Dermis blood vessel endothelial cell (primary cell): Measurements from ENCODE around the gene FOXC1. TPM values are rescaled to one million over a fixed set of nuclear protein-coding genes. Genes with fewer than 3 reads are reported as not detected.

Experiments
- DNase-seq: peaks from one replicate; pipeline ENCODE4 v3.0.0; 2010
- total RNA-seq: library from RNA; depleted of rRNA; stranded (reverse); fragments of >200 nt; gene quantifications from 2 replicates; pipeline ENCODE4 v1.2.3, GENCODE V29; 2014

FOXC1 gene
- total RNA-seq, 1 donor from 2014 or later: 8.3 TPM

- peak; percentile 74 for DNase-seq
Observed at GRCh38 chr6:1624851-1625781, 15.4 kb downstream of the FOXC1 start.

GRCh38 chr6:1625794-1626435 lies 16.2 kb downstream of the FOXC1 start:
- no peak for DNase-seq

- DNase-seq: no peak
Observed at GRCh38 chr6:1626481-1626880, 16.8 kb downstream of the FOXC1 start.

DNA sequence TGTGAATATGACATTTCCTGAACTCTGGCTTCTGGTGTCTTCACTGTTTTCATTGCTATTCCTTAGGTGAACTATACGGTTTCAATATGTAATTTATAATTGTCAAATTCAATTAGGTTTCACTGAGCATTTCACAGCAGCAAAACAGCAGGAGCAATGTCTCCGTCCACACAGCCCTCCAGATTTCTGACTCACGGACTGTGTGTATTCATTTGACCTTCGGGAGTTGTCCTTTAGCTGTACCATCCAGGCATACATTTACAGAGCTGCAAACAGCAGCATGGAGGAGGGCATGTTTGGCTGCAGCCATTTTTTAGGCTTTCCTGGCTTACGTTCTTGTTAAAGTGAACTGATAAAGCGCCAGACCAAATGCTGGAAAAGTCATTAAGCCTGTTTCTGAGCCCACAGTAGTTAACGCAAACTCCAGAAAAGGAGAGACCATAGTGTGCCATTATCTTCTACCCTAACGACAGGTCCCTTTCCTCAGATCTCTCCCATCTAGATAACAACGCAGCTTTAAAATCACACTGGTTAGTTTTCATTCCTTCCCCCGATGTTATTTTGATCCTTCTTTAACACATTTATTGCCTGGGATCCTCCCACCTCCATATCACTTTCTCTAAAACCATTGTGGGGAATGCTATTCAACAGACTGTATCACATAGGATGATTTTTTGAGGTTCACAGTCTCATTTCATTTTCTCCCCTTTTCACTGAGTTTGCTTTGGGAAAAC lies 18.3 kb downstream of the FOXC1 start:
- no peak for DNase-seq

DNA sequence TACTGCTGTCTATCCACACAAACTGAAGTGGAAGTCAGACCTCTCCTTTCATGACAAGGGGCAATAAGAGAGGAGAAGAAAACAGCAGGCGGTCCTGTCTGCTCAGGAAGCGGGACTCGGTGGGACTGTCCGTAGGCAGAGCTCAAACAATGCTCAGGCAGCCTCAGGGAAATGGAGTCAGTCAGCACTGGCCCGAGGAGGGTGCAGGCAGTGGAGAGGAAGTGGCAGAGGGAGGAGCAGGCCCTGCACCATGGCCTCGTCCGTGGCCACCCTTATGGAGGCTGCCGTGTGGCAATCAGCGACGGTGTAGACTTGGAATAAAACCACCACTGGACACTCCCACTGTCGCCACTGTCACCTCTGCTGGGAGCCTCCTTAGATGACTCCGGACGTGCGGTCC lies 19.6 kb downstream of the FOXC1 start:
- DNase-seq: no peak

GRCh38 chr6:1630212-1630770 lies 20.6 kb downstream of the FOXC1 start:
- DNase-seq: no peak

GRCh38 chr6:1630771-1631217 lies 21.1 kb downstream of the FOXC1 start:
- DNase-seq: peak; percentile 44

DNA sequence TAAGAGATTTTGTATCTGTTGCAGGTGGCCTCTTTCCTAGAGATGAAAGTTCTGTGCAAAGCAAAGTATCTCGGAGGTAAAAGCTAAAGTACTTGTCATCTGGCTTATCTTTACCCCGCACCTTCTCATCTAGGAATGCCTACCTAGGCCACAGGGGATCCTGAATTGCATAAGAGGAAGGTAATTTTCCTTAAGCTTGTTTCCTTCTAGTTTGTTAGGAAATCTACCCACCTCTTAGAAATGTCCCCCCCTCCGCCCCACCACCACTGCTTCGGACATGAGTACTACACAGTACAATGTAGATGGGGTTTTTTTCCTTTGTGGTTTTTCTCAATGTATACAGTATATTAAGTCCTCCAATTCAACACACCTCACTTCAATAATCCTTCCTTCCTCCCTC lies 21.5 kb downstream of the FOXC1 start:
- DNase-seq: no peak

DNA sequence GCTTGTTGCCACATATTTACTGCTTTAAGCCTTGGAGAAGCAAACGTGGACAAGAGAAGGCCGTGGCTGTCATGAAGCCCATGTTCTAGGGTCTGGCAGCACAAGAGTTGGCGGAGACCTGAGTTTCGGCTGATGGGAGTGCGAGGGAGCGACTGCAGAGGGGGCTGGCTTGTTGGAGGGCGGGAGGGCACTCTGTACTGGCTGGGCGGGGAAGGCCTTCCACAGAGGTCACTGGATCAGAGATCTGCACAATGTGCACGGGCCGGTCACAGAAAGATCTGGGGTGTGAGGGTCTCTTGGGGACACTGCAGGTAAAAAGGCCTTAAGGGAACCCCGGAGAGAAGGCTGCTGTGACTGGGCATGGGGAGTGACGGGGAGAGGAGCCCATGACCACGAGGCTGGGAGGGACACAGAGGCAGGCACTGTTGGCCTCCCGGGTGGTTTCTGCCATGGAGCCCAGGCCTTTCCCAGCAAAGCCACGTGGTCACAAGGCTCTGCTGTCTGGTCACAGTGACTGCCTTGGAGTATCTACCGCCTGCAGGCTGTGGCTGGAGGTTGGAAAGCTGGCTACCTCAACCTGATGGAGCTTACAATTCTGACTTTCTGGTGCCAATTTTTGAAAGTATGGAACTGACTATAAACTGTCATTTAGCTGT lies 23.8 kb downstream of the FOXC1 start:
- no peak for DNase-seq

DNA sequence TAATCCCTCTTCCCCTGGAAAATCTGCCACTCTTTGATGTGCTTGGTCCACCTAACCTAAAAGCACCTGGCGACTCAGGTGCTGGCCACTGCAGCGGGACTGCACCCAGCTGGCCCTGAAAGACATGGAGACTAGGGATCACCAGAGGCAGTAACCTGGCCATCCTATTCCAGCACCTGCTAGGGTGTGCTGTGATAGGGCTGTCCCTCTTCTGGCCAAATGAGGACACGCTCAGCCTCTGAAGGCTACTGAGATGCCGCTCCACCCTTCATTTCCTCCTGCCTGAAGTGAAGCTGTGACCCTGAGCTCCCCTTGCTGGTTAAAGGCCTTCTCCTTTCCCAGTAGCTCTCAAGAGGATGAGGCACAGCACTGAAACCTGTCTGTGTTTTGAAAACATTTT lies 24.4 kb downstream of the FOXC1 start:
- no peak for DNase-seq

DNA sequence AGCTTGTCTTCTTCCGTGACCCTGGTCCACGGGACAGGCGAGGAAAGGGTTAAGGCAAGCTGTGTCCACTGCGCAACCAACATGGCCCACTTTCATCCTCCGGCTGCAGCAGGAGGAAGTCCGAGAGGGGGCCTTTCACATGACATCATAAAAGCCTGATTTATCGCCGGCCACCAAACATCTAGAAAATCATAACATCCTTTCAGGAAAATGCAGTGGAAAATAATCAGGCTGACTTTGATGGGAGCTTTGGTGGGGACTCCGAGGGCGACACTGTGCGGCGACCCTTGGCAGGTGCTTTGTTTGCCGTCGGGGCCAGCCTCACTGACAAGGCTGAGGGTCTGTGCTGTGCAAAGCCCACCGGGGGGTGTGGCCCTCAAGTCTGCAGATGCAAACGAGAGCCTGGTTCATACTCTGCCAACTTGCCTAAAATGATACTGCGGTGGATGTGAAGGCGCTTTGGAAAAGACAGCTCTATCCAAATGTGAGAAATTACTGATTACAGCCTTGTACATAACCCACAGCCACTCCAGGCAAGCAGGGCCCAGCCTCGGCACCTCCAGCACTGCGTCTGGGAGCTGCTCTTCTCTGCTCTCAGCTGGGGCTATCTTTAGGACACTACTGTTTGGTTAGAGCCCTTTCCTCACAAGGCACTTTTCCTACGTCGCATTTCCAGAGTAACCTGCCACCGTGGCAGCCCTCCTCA lies 25.7 kb downstream of the FOXC1 start:
- DNase-seq: peak; percentile 75

DNA sequence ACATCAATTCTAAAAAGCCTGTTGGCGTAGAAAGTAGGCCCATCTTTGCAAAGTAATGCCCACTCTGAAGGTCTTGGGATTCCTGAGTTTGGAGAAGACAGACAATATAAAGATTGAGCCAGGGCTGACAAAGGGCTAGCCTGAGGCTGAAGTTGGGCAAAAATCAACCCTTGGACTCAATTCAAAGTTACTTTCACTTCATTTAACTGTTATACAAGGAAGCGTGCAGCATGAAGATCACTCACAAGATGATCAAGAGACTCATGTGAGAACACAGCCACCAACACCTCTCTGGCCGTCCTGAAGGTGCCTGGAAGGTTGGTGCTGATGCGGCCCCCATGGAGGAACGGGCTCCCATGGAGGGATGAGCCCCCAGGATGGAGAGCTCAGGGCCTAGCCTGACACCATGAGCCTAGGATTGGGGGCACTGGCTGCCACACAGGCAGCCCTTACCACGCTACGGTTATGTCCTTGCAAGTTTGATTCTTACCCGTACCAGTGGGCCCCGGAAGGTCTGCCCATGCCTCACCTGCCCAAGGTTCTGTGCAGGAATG lies 26.6 kb downstream of the FOXC1 start:
- no peak for DNase-seq

DNA sequence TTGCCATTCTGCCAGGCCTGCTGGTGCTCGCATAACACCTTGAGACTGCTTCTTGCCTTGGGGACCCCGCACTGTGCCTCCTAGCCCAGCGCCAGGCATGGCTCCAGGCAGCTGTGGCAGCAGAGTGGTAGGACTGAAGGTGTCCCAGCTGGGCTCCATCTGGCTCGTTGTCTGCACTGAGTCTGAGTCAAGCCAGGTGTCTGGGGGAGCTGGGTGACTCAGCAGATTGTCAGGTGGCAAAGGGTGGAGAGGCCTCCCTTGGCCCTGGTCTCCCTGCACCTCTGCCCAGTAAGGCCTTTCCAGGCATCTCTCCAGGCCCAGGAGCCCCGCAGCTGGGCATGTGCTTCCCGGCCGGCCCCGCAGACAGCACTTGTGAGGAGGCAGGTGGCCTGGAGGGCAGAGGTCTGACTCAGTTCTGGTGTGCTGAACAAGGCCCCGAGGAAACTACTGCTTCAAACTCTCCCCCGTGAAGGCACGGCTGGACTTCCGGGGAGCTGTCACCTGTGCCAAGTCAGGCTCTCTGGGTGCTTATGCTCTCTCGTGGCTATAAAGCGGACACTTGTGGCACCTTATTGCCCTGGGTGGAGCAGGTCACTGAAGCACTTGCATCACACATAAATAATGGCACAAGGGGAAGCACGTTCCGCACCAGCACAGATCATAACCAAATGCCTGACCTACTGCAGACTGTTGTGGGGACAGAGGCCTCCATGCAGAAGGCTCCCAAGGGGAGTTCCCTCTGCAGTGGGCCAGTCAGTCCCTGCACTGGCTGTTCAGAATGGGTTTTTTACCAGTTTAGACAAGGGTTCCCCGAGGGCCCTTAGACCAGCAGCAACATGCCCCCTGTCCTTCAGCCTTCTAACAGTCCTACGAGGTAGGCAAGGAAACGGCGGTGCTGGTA lies 27.5 kb downstream of the FOXC1 start:
- DNase-seq: no peak

- DNase-seq: no peak
Observed at GRCh38 chr6:1639430-1639829, 29.7 kb downstream of the FOXC1 start.

DNA sequence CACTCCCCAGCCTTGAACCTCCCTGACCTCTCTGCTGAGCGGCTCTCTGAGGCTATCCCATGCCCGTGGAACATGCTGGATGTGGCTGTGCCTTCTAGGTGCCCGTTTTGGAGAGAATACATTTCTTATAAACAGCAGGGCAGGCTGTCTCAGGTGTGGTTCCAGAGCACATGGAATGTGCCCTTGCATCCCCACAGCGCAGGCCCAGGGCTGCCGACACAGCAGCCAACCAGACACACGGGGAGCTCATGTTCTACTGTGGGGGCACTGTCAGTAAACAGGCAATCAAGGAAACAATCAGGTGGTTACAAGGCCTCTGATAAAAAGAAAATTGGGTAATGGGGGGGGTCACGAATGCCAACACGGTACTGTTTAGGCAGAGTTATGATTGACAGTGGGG lies 30.8 kb downstream of the FOXC1 start:
- no peak for DNase-seq

DNA sequence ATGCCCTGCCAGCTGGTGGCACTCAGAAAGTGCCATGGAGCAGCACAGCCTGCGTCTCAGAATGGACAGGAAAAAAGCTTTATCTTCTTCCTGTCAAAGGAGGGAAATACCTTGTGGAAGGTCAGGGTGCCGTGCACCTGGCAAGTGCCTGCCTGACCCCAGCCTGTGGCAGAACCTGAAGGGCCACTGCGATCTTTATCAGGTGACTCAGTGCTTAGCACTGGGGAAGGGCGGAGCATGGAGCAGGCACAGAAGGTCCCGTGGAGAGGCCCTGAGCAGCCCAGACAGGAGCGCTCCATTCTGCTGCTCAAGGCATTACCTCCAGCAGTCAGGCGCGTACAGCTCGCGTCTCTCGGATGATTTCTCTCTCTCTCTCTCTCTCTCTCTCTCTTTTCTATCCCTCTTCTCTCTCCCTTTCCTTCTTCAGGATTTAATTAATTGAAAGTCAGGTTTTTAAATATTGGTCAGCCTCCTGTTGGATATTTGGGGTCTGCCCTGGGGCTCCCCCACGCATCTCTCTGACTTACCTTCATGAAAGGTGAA lies 31.7 kb downstream of the FOXC1 start:
- peak; percentile 36 for DNase-seq

GRCh38 chr6:1643111-1643510 lies 33.4 kb downstream of the FOXC1 start:
- peak; percentile 33 for DNase-seq

DNA sequence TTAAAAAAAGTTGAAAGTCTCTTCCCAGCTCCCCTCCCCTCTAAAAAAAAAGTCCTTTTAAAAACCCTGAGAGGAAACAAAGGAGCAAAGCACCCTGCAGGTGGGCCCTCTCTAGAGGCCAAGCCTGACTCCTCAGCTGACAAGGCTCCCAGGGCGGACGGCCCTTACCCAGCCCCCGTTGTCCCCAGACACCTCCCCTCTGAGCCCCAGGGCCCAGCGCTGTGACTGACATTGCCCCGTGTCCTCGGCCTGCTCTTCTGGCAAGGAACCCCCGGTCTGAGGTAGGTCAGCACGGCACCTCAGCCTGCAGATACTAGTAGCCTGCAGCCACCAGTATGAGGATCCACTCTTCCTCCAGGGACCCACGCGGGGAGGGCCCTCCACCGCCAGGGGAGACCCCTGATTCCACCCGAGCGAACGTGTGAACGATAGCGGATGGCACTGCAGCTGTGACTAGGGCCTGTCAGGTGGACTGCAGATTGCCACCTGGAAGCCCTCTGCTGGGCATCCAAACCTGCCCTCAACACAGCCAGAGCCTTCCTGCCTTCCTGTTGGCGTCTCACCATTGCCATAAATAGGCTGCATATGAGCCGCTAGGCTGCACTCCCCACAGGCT lies 34.2 kb downstream of the FOXC1 start:
- DNase-seq: no peak

DNA sequence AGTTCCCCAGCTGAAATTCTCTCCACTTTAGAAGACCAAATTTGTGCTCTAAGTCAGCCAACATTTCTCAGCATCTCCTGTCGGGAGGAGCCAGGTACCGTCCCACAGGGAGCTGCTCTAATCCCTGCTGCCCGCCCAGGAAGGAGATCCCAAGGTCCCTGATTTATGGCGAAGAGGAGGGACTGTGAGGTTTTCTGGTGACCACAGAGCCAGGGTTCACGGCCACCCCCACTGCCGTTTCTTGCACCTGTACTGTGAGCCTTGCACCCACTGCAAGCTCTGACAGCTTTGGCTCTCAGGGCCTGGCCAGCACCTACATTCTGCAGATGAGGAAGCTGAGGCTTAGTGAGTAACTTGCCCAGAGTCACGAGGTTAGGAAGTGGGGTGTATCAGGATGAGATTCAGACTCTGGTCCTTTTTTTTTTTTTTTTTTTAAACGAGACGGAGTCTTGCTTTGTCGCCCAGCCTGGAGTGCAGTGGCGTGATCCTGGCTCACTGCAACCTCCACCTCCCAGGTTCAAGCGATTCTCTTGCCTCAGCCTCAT lies 34.9 kb downstream of the FOXC1 start:
- DNase-seq: no peak
